Stimulated activated CD8-positive, alpha-beta memory T cell treated with anti-CD3 and anti-CD28 coated beads, Interleukin-15, amount 100 ng/mL, for 1 hour (primary cell): ENCODE results near the gene ADORA2A.
A peak's percentile ranks its signal among the peaks of the same experiment; 100 is the strongest.

Experiments
- DNase-seq: peaks from one replicate; pipeline ENCODE4 v3.0.0-alpha.2; 2020; ENCODE audit warnings: low read depth

ADORA2A gene

DNA sequence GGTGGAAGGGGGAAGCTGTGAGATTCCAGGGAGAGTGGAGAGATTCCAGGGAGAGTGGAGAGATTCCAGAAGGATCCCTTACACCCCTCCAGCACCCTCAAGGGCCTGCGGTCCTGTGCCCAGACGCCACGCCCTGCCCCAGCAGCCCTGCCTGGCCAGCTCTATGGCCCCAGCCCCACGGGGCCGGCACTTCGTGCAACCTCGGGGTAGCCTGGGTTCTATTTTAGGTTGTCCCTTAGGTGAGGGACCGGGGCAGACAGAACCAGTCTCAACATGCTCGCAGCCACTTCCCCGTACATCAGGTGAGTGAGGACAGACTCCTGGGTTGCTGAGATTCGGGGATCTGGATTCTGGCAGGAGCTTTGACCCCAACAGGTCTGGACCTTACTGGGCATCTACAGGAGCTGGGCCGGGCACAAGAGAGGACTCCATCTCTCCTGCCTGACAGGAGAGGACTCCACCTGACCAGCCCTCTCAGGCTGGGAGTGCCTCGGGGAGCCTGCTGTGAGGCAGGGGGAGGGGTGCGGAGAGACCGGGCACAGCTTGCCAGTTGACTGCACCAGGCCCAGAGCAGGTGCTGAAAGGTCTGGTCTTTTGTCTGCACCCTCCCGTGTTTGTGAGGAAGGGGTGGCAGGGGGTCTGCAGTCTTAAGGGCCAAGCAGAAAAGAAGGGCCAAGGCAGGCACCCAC lies 8.5 kb upstream of the ADORA2A start:
- no peak for DNase-seq

DNA sequence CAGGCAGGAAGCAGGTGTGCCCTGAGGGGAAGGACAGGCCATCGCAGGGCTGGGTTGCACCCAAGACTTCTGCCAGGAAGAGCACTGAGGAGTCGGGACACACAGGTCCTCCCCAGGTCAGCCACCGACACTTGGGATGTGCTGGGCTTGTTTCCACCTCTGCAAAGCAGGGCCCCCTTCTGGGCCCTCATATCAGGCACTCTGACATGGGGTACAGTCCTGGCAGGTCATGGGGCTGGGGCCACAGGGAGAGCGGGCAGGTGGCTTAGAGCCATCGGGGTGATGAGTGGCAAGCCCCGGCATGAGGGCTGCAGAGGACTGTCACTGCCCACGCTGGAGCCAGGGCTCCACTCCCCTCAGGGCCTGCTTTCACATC lies 7.9 kb upstream of the ADORA2A start:
- DNase-seq: no peak

DNA sequence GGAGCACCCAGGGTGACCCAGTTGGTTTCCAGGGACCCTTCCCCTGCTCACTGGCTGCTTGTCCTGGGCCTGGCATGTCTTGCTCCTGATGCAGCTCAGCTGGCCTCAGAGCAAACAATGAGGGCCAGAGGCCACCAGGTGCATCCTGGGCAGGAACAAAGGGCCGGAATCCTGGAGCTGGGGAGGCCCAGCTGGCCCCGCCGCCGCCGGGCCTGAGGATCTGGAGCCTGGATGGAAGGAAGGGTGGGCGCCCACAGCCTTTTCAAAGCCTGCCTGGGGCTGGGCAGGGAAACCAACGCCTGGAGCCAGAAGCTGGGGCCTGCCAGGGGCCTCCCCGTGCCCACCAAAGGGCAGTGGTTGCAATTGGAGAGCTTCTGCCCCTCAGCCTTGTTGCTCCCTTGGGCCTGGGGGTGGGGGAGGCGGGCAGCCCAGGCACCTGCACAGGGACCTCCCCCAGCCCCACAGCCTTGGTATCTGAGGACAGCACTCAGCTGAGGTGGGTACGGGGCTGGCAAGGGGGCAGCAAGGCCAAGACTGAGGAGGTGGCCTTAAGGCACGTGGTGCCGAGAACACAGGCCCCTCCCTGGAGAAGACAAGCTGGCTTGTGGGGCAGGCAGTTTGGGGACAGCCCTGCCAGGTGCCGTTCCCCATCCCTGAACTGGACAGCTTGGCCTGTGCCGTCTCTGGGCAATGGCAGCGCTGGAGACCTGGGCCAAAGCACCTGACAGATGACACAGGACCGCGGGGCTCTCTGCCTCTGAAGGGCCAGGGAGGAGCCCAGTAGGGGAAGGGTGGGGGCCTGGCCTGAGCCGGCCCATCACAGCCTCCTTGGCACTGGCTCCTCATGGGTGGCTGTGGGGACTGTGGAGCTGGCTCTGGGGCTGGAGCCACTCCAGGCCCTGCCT lies 7.1 kb upstream of the ADORA2A start:
- no peak for DNase-seq

DNA sequence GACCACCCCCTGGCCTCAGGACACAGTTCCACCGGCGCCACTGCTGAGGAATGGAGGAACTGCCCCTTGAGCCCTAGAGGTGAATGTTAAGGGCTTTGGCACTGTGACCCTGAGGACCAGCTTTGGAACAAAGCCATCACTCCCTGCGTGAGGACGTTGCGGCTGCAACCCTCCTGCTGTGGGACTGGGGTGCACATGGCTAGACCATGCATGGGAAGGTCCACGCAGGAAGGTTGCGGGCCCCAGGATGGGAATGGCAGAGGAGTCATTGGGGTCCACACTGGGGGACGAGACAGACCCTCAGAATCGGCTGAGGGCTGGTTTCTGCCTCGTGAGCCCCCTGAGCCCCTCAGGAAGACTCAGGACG lies 6.4 kb upstream of the ADORA2A start:
- no peak for DNase-seq

DNA sequence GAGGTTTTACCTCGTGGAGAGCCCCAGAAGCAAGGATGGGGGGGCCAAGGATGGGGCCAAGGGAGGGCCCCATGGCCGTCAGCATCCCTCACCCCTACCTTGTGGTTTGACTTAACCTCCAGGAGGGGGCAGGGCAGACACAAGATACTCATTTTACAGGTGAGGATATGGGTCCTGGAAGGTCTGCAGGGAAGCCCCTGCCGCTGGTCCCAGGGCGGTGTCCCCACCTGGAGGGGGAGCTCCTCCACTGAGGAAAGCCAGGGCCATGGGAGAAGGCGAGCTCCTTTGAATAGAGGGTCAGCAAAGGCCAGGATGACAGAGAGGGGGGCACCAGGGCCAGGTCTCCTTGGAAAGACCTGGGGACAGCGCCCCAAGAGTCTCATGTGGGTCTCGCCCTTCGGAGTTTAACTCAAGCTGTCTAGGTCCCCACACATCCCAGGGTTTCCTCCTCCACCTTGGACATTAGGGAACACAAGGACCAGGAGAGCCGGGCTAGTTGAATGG lies 5.9 kb upstream of the ADORA2A start:
- DNase-seq: no peak

DNA sequence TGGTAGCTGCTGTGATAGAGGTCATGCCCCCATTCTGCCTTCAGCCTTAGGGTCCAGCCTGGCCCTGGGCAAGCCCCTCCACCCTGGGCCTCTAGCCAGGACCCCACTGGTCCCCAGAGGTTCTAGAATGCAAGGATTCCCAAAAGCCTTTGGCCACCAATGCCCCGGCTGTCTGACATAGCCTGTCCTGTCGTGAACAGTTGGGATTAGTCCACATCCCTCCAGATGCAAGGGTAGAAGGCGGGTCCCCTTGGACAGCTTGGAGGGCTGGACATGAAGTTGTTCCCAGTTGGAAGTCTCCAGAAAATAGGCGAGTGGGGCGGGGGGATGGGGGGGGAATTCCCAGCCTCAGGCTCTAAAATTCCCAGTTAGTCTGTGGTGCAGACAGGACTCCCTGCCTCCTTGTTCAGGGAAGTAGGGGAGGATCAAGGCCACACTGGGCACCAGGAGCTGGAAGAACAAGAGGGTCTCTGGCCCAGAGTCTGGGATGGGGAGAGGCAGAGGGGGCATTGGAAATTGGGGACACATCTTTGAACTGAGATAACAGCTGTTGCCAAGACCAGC lies 5.2 kb upstream of the ADORA2A start:
- no peak for DNase-seq

DNA sequence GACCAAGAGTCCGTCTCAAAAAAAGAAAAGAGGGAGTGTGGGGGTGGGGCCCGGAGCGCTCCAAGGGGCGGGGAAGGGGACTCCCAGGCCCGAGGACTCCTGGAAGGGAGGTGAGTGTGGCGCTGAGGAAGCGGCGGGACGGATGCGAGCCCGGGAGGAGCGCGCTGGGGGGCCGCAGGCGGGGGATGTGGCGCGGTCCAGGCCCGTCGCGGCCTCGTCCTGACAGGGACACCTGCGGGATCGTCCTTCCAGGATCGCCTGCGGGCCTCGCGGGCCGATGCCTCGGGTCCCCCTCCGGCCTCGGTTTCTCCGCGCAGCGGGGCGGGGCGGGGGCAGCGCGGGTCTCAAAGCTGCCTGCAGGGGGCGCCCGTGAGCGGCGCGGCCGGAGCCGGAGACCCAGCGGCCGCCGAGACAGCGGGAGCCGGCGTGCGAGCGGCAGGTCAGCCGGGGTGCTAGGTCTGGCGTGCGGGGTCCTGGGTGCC lies 3.8 kb upstream of the ADORA2A start:
- DNase-seq: peak; percentile 29

DNA sequence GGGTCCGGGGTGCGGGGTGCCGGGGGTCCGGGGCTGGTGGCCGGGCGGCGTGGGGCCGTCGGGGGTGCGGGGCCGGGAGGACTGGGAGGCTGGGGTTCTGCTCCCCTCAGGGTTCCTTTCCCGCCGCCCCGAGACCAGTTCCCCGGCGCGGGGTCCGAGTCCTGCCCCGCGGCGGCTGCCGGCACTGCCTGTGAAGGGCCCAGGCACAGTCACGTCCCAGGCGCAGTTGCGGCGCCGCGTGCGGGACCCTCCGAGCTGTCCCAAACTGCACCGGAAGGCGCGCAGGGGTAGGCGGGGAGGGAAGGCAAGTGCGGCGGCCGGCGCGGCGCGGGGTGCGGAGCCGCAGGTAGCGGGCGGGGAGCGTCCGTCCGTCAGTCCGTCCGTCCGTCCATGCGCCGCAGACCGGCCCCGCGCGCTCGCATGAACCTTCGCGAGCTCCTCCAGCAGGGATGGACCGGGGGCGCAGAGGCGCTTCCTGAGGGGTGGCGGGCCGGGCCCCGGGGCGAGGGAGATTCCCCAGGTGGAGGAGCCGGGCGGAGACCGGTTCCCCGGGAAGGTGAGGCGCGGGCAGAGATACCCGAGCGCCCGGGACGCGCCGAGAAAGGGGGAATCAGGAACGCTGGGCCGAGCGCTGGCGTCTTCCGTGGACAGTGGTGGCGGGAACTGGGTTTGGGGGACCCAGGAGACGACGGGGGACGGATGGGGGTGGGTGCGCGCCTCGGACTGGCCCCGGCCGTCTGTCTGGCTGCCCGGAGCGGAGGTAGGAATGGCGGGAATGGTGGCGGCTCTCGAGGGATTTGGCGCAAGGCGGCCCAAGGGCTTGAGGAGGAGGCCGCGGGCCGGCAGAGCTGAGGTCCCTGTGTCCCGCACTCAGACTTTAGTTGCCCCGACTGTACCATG lies 3.1 kb upstream of the ADORA2A start:
- no peak for DNase-seq

DNA sequence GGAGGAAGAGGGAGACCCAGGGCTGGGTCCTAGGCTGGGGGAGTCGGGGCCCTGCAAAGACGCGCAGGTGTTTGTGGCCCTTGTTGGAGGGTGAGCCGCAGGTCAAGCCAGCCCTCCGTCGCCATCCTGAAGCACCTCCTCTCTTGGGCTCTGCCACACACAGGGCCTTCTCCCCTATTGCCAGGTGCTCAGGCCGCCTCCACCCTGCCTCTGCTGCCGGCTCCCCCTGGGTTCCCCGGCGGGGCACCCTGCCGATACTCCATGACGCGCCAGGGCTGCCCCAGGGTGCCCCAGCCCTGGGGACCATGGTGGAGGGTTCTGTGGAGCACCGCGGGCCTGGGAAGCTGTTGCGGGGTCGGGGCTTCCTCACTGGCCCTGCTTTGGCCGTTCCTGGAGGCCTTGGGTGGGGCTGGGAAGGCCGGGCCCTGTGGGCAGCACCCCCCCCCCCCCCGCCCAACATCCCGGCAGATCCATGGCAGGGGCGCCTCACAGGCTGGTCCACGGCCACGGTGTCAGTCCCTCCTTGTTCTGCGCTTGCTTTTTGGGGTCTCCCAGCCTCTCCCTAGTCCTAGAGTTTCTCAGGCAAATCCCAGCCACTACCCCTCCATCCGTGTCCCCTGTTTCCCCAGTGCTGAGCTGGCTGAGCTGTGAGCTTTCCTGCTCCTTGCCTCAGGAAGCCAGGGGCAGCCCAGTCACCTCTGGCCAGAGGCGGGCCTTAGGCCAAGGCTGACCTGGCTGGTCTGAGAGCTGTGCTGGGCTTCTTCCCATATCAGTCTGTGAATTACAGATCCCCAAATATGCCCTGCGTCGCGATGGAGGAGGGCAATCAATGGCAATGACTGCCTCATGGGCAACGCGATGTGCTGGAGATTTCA lies 2.3 kb upstream of the ADORA2A start:
- DNase-seq: no peak

DNA sequence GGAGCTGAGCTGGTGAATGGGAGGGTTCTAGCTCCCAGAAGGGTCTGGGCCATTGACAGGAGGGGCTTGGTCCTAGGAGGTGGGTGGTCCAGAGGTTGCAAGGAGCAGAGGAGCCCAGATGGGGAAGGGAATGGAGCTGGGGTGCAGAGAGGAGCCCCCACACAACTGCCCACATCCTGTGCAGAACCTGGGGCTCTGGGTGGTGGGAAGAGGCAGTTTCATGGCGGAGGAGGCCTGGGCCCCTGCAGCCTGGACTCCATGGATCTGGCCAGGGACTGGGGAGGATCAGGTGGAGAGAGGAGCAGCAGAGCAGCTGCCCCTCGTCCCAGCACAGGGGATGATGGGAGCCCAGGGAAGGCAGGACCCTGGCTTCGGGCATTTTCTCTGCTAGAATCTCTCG lies 963 bp upstream of the ADORA2A start:
- no peak for DNase-seq

DNA sequence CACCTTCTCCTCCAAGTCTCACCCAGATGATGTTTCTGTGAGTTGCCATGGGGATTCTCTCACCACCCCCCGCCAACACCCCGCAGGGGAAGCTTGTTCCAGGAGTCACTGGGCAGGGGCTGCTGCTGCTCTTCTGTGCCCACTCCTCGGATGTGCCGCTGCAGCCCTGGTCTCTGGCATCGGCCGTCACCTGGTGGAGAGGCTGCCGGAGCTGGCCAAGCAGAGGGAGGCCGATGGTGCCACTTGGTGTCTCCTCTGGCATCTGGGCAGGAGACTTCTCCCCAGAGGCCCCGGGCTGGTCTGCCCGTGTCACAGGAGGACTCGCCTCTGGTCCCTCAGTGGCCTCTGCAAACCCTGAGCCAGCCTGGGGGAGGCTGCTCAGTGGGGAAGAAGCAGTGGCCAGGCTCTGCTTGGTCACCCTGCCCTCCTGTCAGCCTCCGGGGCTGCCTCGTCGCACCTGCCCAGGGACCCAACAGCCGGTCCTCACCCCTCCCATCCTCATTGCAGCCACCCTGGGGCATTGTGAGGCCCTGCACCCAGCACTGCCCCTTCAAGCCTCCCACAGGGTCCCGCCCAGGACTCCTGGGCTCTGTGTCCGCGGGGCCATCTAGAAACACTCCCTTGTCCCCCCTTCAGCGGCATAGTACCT lies 424 bp upstream of the ADORA2A start:
- DNase-seq: no peak

DNA sequence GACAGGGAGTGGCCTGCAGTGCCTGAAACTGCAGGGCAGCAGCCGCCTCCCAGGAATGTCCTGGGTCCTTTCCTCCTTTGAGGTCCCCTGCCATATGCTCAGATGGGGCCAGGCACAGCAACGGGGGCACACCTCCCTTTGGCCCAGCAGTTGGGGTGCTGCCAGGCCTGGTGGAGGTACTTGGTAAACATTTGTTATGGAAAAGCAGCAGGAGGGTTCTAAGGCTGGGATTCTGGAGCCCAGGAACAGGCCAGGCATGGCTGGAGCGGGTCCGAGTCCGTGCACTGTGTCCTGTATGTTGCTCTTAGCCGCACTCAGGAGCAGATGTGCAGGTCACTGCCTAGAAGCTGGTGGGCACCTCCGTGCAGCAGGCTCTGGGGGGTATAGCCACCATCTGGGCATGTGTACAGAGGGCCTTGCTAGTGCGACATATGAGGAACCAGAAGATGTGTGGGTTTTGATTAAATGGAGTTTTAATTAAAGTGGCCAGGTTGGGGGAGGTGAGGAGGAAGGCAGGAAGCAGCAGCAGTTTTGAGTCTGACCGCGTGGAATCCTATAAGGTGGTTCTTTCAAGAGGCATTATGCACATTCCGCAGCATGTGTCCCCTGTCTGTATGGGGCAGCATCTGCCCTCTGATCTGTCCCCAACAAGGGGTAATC lies 1.5 kb downstream of the ADORA2A start:
- DNase-seq: no peak

DNA sequence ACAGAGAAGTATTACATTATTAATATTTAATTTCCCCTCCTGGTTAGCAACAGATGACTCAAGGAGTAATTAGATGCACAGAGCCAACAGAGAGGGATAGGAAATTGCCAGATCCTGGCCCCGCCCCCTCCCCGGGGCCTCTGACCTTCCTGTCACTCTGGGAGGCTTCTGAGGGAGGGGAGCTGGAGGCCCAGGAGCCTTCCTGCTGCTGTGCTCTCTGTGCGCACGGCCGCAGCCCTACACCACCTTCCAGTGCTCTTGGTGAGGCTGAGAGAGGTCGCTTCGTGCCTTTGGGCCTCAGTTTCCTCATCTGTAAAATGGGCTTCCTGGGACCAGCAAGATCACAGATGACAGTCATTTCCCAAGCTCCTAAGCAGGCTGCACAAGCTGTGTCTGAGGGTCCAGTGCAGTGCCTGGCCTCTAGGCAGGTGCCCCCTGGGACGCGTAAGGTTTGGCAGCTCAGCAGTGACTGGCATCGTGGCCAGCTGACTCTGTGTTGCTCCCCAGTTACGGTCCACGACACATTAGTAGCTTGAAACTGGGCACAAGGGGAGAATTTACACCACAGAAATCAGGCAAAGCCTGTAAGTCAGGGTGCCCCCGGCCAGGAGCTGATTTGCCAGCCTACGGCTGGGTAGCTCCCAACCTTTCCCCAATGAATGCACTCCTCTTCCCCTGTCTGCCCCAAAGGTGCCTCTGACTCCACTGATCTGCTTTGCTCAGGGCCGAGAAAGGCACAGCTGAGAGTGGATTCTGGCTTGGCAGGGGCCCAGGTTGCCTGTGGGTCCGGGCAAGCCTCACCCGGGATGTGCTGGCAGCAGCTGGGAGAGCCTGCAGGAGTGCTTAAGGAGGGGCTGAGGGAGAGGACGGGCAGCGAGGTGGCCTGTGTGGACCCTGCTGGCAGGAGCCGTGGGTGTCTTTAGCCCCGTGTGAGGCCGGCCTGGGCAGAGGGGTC lies 2.3 kb downstream of the ADORA2A start:
- DNase-seq: no peak

DNA sequence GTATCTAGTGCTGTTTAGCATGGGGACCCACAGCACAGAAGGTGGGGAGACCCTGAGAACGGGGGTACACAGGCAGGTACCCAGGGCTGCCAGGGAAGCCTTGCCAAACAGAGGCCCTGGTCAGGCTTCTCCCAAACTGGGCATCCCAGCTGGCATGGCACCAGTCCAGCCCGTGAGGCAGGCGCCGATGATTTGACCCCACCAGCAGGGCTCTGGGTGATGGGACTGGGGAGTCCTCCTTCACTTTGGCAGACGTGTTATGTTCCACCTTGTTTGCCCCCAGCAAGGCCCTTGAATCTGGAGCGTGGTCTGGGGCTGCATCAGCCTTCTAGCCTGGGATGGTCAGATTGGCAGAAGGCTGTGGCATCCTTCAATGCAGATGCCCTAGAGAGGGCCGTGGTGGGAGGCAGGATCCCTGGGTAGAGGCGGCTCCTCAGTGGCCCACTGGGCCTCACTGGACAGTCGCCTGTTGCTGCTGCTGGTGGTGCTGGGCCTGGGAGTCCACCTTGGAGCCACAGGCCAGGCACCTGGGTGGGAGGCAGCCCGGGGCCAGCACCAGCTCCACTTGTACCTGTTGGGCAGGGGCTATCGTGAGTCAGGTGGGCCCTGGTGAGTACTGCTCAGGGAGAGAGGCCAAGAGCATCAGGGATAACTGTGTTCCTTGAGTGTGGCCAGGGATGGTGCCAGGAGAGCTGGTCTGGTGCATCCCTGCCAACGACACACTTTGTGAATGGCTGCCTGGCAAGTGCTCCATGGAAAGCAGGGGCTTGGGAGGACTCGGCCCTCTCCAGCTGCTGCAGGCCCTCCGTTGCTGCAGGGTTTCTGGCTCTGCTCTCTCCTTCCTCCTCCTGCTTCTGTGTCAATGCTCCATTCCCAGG lies 3.3 kb downstream of the ADORA2A start:
- no peak for DNase-seq

DNA sequence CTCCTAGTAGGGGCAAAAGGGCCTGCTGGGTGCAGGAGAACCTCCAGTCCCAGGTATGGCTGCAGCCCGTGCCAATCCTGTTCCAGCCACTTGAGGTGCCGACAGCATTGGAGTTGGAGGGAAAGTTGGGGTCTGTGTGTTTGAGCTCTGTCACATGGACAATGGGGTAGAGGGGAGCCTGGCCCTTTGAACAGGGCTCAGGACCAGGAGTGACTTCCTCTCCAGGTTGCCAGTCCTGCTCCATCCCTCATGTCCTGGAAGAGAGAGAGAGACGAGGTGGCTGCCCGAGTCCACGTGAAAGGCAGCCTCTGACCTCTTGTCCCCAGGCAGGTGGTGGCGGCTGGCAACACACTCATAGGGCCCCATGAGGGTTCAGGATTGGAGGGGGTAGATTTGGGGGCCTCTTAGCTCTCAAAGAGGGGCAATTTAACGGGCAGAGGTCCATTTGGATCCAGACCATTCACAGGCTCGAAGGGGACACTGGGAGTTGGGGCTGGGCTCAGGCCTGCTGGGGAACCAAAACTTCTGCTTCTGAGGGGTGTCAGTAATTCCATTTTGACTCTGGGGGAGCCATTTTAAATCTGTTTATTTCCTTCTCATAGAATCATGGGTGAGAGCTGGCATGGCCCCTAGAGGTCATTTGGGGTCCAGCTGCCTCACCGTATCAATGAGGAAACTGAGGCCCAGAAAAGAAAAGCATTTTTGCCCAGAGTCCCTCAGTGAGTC lies 4.1 kb downstream of the ADORA2A start:
- no peak for DNase-seq

DNA sequence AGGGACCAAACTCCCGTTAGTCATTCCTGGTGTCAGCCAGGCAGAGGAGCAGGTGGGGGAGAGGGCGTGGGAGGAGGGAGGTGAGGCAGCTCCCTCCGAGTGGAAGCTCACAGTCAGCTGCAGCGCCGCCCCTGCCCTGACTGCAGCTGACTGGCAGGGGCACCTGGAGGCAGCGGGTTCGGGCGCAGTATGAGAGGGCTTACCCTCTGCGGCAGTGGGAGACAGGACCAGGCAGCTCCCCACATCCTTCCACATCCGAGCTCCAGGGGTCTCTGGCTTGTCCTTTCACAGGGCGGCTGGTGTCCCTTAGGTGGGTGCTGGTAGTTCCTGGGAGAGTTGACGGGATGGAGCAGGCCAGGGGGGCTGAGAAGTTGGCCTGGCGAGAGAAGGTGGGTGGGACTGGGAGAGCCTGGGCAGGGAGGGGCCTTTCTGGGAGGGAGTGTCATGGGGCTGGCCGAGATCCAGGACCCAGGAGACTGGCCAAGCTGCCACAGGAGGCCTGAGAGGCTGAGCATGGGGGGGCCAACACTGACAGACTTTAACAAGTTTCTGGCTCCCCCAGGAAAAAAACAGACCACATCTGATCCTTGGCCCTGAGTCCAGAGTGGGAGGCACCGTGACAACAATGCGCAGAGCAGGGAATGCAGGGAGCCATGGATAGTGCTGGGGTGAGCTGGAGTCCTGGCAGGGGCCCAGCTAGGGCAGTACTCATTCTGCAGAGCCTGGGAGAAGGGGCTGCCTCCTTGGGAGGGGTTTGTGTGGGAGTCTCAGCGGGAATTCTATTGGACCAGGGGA lies 4.9 kb downstream of the ADORA2A start:
- DNase-seq: no peak
